Central memory CD4-positive, alpha-beta T cell (primary cell): Measurements from ENCODE around the gene LRRC63.
"Not testable (repeated sequence)": the region's sequence is repeated elsewhere in the genome, so short reads cannot be mapped to it uniquely, and the experiment has no call there.

Experiments used
- DNase-seq: peaks from one replicate; pipeline ENCODE4 v3.0.0; 2022

LRRC63 gene

GRCh38 chr13:46267166-46267565, 55.4 kb downstream of the LRRC63 start:
- no peak for DNase-seq

GRCh38 chr13:46270416-46270815, 58.7 kb downstream of the LRRC63 start:
- DNase-seq, result no peak

DNA sequence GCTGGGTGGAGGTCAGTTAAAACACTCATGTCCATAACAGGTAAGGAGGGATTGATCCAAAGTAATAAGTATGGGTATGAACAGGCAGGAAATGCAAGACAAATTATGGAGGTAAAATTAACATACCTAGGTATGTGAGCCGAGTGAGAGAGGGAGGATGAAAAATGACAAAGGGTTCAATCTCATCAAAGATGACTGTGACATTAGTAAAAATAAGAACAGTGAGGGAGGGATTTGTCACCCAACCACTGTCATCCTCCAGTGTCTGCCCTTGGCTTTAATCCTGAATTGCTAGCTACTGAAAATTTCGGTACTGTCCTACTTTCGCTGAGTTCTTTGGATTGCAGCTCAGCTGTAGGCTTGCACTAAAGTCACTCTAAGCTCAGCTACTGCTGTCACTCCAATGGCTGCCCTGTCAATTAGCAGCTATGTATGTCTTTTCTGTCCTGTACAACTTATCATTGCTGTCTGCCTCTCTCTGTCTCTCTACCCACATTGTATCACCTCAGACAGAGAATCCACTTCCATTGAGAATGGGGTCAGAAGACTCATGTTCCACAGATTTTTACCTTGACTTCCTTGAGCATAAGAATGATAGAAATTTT, 62.5 kb downstream of the LRRC63 start:
- no peak for DNase-seq

DNA sequence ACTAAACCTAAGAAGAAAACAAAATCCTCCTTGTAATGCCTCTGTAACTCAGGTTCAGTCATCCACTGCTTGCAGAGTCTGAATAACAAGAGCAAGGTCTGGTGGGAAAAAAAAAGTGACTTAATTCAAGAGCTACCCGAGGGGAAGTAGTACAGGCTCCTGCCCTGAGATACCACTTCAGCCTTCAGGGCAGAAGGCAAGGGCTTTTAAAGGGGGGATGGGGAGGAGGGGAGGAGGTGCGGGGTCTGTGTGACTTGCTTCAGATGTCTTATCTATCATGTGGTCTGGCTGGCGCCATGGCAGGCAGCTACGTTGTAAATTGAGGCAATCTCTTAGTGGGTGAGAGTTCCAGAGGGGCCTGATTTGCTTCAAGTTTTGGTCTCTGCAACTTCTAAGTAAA, 66.7 kb downstream of the LRRC63 start:
- no peak for DNase-seq

DNA sequence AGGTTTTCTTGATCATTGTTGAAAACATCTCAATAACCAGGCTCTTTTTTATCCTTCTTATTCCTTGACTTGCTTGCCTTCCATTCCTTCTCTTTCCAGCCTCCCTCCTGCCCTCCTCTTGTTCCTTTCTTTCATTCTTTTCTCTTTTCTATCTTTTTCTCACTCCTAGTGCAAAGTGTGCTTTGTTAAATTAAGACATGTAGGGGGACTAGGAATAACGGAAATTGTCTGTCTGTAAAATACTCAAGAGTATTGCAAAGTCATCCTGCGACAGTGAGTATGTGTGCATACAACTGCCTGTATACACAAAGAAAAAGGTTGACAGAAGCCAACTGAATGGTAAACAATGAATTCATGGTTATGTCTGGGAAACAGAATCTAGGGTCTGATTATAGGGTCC, 70.1 kb downstream of the LRRC63 start:
- no peak for DNase-seq

- not testable (repeated sequence) for DNase-seq
These were observed 72.4 kb downstream of the LRRC63 start for GRCh38 chr13:46283912-46284824.

DNA sequence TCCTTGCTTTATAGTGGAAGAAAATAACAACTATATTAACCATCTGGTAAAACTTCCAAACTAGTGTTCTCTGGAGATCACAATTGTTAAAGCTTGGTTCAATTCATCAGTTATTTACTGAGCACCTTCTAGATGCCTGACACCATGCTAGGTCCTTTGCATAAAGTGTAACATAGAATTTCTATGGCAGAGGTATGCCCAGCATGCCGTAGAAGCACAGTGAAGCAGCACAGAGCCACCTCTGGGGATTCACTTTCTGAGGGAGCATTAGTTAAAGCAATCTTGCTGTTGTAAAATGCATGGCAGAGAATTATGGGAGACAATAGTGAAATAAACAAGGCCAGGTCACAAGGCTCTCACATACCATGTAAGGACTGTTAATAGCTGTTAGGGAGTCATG, 75.2 kb downstream of the LRRC63 start:
- no peak for DNase-seq

GRCh38 chr13:46288570-46289259, 77.0 kb downstream of the LRRC63 start:
- DNase-seq, result peak; percentile 58

GRCh38 chr13:46289260-46289955, 77.7 kb downstream of the LRRC63 start:
- no peak for DNase-seq

DNA sequence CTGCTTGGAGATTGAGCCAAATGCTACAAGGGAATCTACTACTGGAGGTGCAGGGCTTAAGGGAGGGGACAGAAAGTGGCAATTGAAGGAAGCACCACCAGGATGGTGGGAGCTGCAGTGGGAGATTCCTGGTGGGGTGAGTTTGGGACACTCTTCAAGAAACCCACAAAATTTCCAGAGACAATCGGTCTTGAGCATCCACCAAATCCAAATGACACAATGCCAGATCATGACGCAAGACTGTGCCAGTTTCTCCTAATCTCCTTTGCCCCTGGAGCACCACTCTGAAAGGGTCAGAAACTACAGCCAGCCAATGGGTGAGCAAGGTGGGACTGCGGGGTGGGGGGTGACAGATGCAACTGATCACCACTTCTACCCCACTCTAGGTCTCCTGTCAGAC, 78.7 kb downstream of the LRRC63 start:
- DNase-seq, result no peak

DNA sequence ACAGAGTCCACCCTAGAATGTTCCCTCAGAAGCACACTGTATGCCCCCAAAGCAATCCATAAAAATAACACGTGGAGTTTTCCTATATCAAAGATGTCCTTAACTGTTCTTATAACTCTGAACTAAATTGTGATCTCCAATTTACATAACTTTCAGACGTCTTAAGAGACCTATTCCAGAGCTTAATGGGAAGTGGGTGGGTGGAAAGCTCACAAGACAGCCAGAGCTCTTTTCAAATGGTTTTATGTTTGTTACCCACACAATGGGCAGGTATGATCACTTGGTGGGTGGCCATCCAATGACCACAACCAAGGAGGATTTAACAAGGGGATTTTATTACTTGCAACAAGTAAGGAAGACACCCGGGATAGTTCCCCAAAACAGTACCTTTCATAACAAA, 81.7 kb downstream of the LRRC63 start:
- no peak for DNase-seq

DNA sequence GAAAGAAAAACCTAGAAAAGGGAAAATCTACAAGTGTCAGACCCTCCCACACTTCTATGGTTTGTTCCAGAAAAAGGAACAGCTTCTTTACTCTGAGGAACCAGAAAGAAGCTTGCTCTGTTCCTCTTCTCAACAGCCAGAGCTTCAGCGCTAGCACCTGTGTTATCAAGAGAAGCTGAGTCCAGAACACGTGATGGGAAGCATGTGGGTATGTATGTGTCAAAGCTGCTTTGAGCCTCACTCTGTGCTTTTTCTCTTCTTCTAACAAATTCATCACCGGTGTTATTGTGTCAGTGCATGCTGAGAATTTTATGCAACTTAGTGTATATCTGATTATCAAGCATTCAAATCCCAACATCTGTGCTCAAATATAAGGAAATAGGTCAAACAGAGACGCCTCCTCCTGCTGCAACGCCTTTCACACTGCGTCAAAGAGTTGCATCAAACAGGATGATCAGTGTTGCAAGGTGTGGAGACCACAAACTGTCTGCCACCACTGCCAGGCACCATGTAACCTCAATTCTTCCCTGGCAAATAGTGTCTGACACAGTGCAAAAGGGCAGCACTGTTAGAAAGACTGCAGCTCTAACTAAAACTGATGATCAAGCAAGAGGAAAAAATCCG, 83.9 kb downstream of the LRRC63 start:
- peak; percentile 88 for DNase-seq

DNA sequence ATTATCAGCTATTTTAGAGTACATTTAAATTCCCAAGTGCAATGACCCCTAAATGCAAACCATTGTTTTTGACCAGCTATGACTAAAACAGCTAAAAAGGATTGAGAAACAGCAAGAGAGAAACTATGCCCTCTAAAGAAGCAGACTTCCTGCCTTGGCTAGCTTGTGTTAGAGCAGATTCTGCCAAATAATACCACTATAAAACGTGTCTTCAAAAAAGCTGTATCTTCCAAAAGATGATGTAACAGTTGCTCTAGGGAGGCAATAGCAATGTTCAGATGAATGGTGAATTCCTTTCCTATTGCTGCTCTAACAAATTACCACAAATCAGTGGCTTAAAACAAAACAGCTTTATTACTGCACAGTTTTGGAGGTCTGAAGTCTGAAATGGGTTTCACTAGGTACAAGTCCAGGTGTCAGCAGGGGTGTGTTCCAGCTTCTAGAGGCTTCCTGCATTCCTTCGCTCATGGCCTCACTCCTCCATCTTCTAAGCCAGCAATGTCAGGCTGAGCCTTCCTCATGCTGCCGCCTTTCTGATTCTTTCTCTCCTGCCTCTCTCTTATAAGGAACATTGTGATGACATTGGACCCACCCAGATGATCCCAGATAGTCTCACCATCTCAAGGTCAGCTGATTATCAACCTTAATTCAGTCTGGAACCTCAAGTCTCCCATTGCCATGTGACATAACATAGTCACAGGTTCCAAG, 84.5 kb downstream of the LRRC63 start:
- DNase-seq, result no peak

DNA sequence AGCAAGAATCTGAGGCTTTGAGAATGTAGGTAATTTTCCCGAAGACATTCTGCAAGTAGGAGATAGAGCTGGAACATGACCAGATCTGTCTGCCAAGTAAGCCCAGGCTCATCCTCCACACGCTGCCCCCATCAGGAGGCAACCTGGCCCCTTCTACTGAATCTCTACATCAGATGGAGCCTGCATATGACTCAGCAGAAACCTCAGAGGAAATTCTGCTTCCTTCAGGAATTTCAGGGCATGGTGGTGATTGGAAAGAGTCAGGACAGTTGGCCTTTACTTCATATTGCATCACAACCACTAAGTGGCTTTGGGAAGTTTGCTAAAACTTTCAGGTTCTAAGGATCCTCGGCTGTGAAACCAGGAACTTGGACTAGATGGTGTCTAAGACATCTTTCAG, 85.2 kb downstream of the LRRC63 start:
- no peak for DNase-seq

DNA sequence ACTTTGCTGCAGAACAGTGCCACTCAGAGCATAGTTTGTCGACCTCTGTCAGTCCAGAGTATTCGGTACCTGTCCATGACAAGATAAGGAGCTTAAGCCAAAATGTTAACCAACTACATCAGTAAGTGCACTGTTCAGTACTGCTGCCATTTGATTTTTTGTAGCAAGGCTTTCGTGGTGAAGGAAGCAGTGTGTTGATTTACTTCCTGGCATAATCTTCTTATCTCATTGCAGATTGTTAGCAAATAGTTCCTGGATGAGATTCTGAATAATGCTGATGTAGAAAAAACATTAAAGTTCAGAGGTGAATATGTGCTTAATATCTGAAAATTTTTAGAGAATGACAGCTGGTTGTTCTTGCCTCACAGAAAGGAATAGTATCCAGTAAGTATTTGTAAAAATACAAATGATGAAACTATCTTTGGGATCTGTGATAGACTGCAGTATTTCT, 85.7 kb downstream of the LRRC63 start:
- no peak for DNase-seq

DNA sequence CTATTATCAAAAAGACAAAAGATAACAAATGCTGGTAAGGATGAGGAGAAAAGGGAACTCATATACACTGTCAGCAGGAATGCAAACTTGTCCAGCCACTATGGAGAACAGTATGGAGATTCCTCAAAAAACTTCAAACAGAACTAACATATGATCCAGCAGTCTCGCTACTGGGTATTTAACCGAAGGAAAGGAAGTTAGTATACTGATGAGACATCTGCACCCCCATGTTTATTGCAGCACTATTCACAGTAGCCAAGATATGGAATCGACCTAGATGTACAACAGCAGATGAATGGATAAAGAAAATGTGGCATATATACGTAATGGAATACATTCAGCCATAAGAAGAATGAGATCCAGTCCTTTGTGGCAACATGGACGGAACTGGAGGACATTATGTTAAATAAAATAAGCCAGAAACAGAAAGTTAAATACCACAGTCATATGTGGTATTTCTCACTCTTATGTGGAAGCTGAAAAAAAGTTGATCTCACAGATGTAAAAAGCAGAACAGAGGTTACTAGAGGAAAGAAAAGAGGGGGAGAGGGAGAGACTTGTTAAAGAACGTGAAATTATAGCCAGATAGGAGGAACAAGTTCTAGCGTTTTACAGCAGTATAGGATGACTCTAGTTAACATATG, 92.1 kb downstream of the LRRC63 start:
- no peak for DNase-seq

GRCh38 chr13:46304546-46304945, 92.8 kb downstream of the LRRC63 start:
- no peak for DNase-seq

DNA sequence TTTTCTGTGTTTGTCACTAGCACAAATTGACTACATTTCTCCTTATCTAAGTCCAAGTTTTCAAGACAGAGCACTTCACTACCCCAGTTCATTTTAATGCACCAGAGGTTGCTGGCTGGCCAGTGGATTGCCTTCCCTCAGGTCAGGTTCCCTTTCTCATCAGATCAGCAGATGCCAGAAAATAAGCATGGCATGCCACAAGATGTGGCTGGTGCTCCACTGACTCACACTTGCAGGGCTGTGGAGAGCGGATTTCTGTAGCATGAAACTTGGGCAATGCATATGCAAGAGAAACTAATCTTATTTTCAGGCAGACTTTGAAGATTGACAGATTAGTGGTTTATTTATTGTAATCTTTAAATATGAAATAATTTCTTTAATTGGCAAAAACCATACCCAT, 95.8 kb downstream of the LRRC63 start:
- DNase-seq, result no peak

- no peak for DNase-seq
These were observed 98.3 kb downstream of the LRRC63 start for GRCh38 chr13:46310066-46310465.

DNA sequence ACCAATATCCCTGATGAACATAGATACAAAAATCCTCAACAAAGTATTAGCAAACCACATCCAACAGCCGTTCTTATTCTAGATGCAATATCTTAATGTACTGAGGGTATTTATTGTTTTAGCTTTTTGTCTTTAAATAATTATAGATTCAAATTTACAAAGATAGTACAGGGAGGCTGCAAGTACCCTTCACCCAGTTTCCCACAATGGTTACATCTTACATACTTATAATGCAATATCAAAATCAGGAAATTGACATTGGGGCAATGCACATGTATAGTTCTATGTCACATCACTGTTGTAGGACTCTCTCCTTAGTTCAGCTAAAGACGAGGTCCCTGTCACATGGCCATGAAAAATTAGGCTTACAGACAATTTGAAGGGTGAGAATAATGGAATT, 99.5 kb downstream of the LRRC63 start:
- DNase-seq, result no peak

GRCh38 chr13:46313024-46313423, 101.3 kb downstream of the LRRC63 start:
- DNase-seq, result no peak
